Common myeloid progenitor, CD34-positive (primary cell): ENCODE data around the gene RNF31.

Experiments used
- CTCF ChIA-PET: fragments of 350-600 bp; sonication (Branson Sonifier 250); formaldehyde crosslinking; loops from one replicate; lab custom pipeline; 2021; ENCODE audit warnings: antibody characterized with exemption; lab: Charles Lee
- POLR2A ChIA-PET: fragments of 350-600 bp; sonication (Branson Sonifier 250); formaldehyde crosslinking; loops from one replicate; lab custom pipeline; 2021; ENCODE audit warnings: antibody characterized with exemption; lab: Charles Lee
- DNase-seq, 3 donors: peaks; one replicate each; pipeline versions ENCODE4 v3.0.0 to v3.0.0-alpha.2; 2013
- H3K27ac ChIP-seq, 2 experiments: 1 replicate in 1 of 2; 2 replicates in 1 of 2; pipeline ENCODE4 v1.7.0; 2013; ENCODE audit warnings: inconsistent platforms in 2 of 2, low read length in 2 of 2, mild to moderate bottlenecking in 2 of 2, low read depth in 1 of 2, moderate library complexity in 1 of 2; ENCODE audit not compliant: severe bottlenecking in 2 of 2, insufficient read depth in 1 of 2, poor library complexity in 1 of 2
- H3K27me3 ChIP-seq, 5 experiments: replicated peaks in 2 of 5; 1 replicate in 3 of 5; 2 replicates in 2 of 5; pipeline versions ENCODE4 v1.6.1 to v1.7.0; 2013; ENCODE audit warnings: low read length in 4 of 5, mild to moderate bottlenecking in 2 of 5, moderate library complexity in 2 of 5, inconsistent platforms in 1 of 5; ENCODE audit not compliant: insufficient read depth in 5 of 5, control insufficient read depth in 4 of 5
- H3K36me3 ChIP-seq, 4 experiments: 1 replicate in 2 of 4; 2 replicates in 2 of 4; pipeline versions ENCODE4 v1.6.1 to v1.7.0; 2013; ENCODE audit warnings: low read length in 3 of 4, control low read depth in 1 of 4, mild to moderate bottlenecking in 1 of 4; ENCODE audit not compliant: control insufficient read depth in 4 of 4, insufficient read depth in 4 of 4
- H3K4me1 ChIP-seq, 4 experiments: 1 replicate in 3 of 4; 2 replicates in 1 of 4; pipeline versions ENCODE4 v1.6.1 to v1.7.1; 2013; ENCODE audit warnings: low read length in 3 of 4, mild to moderate bottlenecking in 3 of 4, control low read depth in 1 of 4, inconsistent platforms in 1 of 4, moderate library complexity in 1 of 4; ENCODE audit not compliant: control insufficient read depth in 4 of 4, insufficient read depth in 4 of 4; ENCODE audit errors: control extremely low read depth in 1 of 4
- H3K4me3 ChIP-seq, 7 experiments: 1 replicate in 4 of 7; 2 replicates in 3 of 7; pipeline versions ENCODE4 v1.5.1 to v1.7.0; 2013; ENCODE audit warnings: mild to moderate bottlenecking in 7 of 7, low read length in 6 of 7, moderate library complexity in 6 of 7, inconsistent platforms in 2 of 7, low read depth in 2 of 7, control low read depth in 1 of 7; ENCODE audit not compliant: insufficient read depth in 4 of 7, control insufficient read depth in 1 of 7; ENCODE audit errors: extremely low read depth in 1 of 7
- H3K9me3 ChIP-seq, 5 experiments: 1 replicate in 4 of 5; 2 replicates in 1 of 5; pipeline versions ENCODE4 v1.6.1 to v1.7.1; 2013; ENCODE audit warnings: low read length in 4 of 5, mild to moderate bottlenecking in 2 of 5, inconsistent platforms in 1 of 5, low read depth in 1 of 5, moderate library complexity in 1 of 5; ENCODE audit not compliant: control insufficient read depth in 4 of 5, insufficient read depth in 2 of 5; ENCODE audit errors: control extremely low read depth in 1 of 5
- WGBS: methylation state at CpG from one replicate; pipeline ENCODE4 v1.1.5; 2013; ENCODE audit not compliant: insufficient coverage; 5-methylcytosine and 5-hydroxymethylcytosine counted together

Gene RNF31

GRCh38 chr14:24176599-24176998, 29.3 kb downstream of the RNF31 start:
- peaks cover 3 to 76% (median 44%) of the 10 kb centered on the region in 4 experiments for H3K36me3 ChIP-seq
- WGBS = 98% methylated on average over 5 of the region's 5 CpGs
- no peak overlapping the region for H3K4me3 ChIP-seq
- H3K27ac ChIP-seq = no peak overlapping the region
- H3K27me3 ChIP-seq = no peaks in the 10 kb centered on the region
- ChIA-PET CTCF (interaction anchor here (4.9 kb wide), 1 partner anchor 11 kb away, joined by 19 read pairs; the partner anchor contains the start of gene IPO4), POLR2A (no interaction called here)
- H3K9me3 ChIP-seq = no peaks in the 10 kb centered on the region
- H3K4me1 ChIP-seq = peaks cover 0 to 18% (median 8%) of the 10 kb centered on the region in 4 experiments
- DNase-seq = no peak

GRCh38 chr14:24177041-24177825, 29.9 kb downstream of the RNF31 start:
- Histone ChIP-seq H3K27ac (no peak overlapping the region), H3K4me3 (no peak overlapping the region), H3K4me1 (peaks cover 0 to 14% (median 6%) of the 10 kb centered on the region in 4 experiments), H3K27me3 (no peaks in the 10 kb centered on the region), H3K9me3 (no peaks in the 10 kb centered on the region), H3K36me3 (peaks cover 5 to 82% (median 49%) of the 10 kb centered on the region in 4 experiments)
- POLR2A ChIA-PET = interaction anchor here (0.6 kb wide), 1 partner anchor 25 kb away, joined by 3 read pairs; no protein-coding TSS in a partner anchor
- no peak for DNase-seq
- 99% methylated on average over 9 of the region's 12 CpGs for WGBS
- CTCF ChIA-PET = interaction anchor here (0.7 kb wide), 1 partner anchor 16 kb away, joined by 3 read pairs; the partner anchor contains the start of gene IRF9

- POLR2A ChIA-PET = interaction anchor here (0.6 kb wide), 1 partner anchor 25 kb away, joined by 3 read pairs; no protein-coding TSS in a partner anchor
- Histone ChIP-seq H3K36me3 (peaks cover 5 to 89% (median 53%) of the 10 kb centered on the region in 4 experiments), H3K27me3 (no peaks in the 10 kb centered on the region), H3K9me3 (no peaks in the 10 kb centered on the region), H3K4me1 (peaks cover 0 to 7% (median 2%) of the 10 kb centered on the region in 4 experiments), H3K27ac (no peak overlapping the region), H3K4me3 (no peak overlapping the region)
- CTCF ChIA-PET = interaction anchor here (0.7 to 1.3 kb wide), 2 partner anchors 17 to 129 kb away, joined by 3 to 4 read pairs; partner anchors contain the start of gene IRF9
- no peak for DNase-seq
- WGBS = 98% methylated on average over 12 of the region's 14 CpGs
Measured at GRCh38 chr14:24177891-24178290, 30.6 kb downstream of the RNF31 start.

- Histone ChIP-seq H3K4me3 (no peak overlapping the region), H3K4me1 (peaks cover 0 to under 1% (median 0%) of the 10 kb centered on the region in 4 experiments), H3K27ac (no peak overlapping the region), H3K9me3 (no peaks in the 10 kb centered on the region), H3K36me3 (peaks cover 5 to 90% (median 58%) of the 10 kb centered on the region in 4 experiments), H3K27me3 (no peaks in the 10 kb centered on the region)
- 95% methylated on average over 7 of the region's 12 CpGs for WGBS
- ChIA-PET POLR2A (no interaction called here), CTCF (interaction anchor here (1.3 to 3.4 kb wide), 3 partner anchors 10 to 128 kb away, joined by 3 to 17 read pairs (median 4); partner anchors contain the start of genes IPO4 and IRF9)
- DNase-seq = no peak
Measured at GRCh38 chr14:24178399-24179178, 31.3 kb downstream of the RNF31 start.

GRCh38 chr14:24179294-24179960, 32.1 kb downstream of the RNF31 start:
- ChIA-PET CTCF (interaction anchor here (1.3 to 3.4 kb wide), 4 partner anchors 9 to 127 kb away, joined by 3 to 17 read pairs (median 4); partner anchors contain the start of genes IPO4, IRF9 and PSME2), POLR2A (interaction anchor here (0.5 kb wide), 1 partner anchor 60 kb away, joined by 3 read pairs; no protein-coding TSS in a partner anchor)
- WGBS = over 99% methylated on average over 8 of the region's 14 CpGs
- no peaks in the 10 kb centered on the region for H3K9me3 ChIP-seq
- no peak overlapping the region for H3K27ac ChIP-seq
- no peaks in the 10 kb centered on the region for H3K4me1 ChIP-seq
- peaks cover 7 to 97% (median 65%) of the 10 kb centered on the region in 4 experiments for H3K36me3 ChIP-seq
- no peaks in the 10 kb centered on the region for H3K27me3 ChIP-seq
- DNase-seq = no peak
- H3K4me3 ChIP-seq = no peak overlapping the region

GRCh38 chr14:24179961-24180796, 32.9 kb downstream of the RNF31 start:
- Histone ChIP-seq H3K4me3 (no peak overlapping the region), H3K27me3 (no peaks in the 10 kb centered on the region), H3K4me1 (no peaks in the 10 kb centered on the region), H3K36me3 (peaks cover 7 to 97% (median 68%) of the 10 kb centered on the region in 4 experiments), H3K27ac (no peak overlapping the region), H3K9me3 (no peaks in the 10 kb centered on the region)
- CTCF ChIA-PET = interaction anchor here (1.2 to 3.4 kb wide), 5 partner anchors 8 to 117 kb away, joined by 3 to 17 read pairs (median 3); partner anchors contain the start of genes IPO4, IRF9 and PSME2
- POLR2A ChIA-PET = no interaction called here
- DNase-seq = no peak
- 94% methylated on average over 12 of the region's 18 CpGs for WGBS
